WERI-Rb-1 (cell line): ENCODE results near the gene VGLL4.
A peak's percentile ranks its signal among the peaks of the same experiment; 100 is the strongest.

Experiments
- DNase-seq: peaks from one replicate; pipeline ENCODE4 v3.0.0-alpha.2; 2020
- H3K27ac ChIP-seq: fragments of 250-450 bp; sonication (Bioruptor Pico); 2 replicates; pipeline ENCODE4 v1.5.1; 2020; ENCODE audit warnings: mild to moderate bottlenecking, moderate library complexity
- H3K27me3 ChIP-seq: fragments of 250-450 bp; sonication (Bioruptor Pico); 2 replicates; pipeline ENCODE4 v1.5.1; 2021; ENCODE audit warnings: mild to moderate bottlenecking, low read depth, moderate library complexity; ENCODE audit not compliant: insufficient read depth, severe bottlenecking
- H3K36me3 ChIP-seq: fragments of 250-450 bp; sonication (Bioruptor Pico); 2 replicates; pipeline ENCODE4 v1.5.1; 2020; ENCODE audit warnings: mild to moderate bottlenecking, moderate library complexity
- H3K4me3 ChIP-seq: 2 replicates; pipeline ENCODE4 v1.5.1; 2011; ENCODE audit warnings: low read depth, mild to moderate bottlenecking, control low read depth, low read length
- H3K9me3 ChIP-seq: fragments of 250-450 bp; sonication (Bioruptor Pico); 2 replicates; pipeline ENCODE4 v1.5.1; 2021; ENCODE audit warnings: mild to moderate bottlenecking, moderate library complexity; ENCODE audit not compliant: severe bottlenecking
- CTCF ChIP-seq: IDR thresholded peaks from 2 replicates; pipeline ENCODE4 v1.5.1; 2011; ENCODE audit warnings: low read depth, mild to moderate bottlenecking, control low read depth, inconsistent platforms, low read length

The VGLL4 gene

DNA sequence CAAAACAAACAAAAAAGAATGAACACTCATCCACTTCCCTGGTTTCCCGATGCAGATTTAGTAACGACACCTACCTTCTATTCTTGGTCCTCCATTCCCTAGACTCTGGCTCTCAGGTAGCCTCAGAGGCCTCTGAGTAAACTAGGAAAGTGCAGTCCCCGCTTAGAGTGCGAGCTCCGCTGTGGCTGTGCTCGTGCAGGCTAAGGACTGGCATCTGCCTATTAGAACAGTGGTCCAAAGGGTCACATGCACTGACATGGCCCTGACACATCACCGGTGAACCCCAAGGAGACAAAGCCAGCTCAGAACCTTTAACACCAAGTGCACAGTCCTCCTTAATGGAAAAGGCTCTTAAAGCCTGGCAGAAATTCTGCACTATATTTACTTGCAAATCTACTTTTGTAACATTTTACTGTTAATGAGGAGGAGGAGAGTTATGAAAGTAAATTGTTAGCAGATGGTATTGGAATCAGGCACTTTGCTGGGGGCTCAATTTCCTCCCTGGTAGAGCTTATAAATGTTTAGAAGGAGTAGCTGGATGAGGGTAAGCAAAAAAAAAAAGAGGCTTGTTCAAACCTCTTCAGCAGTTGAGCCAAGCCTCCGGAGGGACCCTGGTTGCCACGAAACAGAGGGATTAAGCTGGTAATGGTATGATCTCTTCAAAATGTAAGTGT, 31.1 kb downstream of the VGLL4 start:
- peak overlapping the region; percentile 65 for H3K4me3 ChIP-seq
- TF ChIP-seq CTCF = no peak
- no peaks in the 10 kb centered on the region for H3K27me3 ChIP-seq
- no peaks in the 10 kb centered on the region for H3K36me3 ChIP-seq
- no peaks in the 10 kb centered on the region for H3K9me3 ChIP-seq
- peak overlapping the region; percentile 94 for H3K27ac ChIP-seq
- DNase-seq = peak; percentile 53

DNA sequence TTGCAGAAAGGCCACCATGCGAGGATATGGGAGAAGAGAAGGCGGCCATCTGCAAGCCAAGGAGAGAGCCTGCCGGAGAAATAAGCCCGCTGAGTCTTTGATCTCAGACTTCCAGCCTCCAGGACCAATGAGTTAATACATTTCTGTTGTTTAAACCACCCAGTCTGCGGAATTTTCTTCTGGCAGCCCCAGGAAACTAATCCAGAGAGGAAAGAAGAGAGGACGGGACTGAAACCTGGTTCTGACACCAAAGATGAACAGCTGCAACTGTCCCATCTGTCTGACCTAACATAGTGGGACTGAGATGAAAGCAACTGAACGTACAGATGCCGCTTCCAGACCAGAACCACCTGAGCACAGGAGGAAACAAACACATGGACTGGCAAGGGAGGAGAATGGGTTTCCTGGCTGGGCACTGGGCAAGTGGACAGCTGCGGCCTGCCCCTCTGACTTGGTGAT, 32.3 kb downstream of the VGLL4 start:
- Histone ChIP-seq H3K4me3 (peak overlapping the region; percentile 65), H3K27me3 (no peaks in the 10 kb centered on the region), H3K27ac (peak overlapping the region; percentile 94), H3K36me3 (peaks cover 5% of the 10 kb centered on the region), H3K9me3 (no peaks in the 10 kb centered on the region)
- DNase-seq = peak; percentile 87
- TF ChIP-seq CTCF = no peak

DNA sequence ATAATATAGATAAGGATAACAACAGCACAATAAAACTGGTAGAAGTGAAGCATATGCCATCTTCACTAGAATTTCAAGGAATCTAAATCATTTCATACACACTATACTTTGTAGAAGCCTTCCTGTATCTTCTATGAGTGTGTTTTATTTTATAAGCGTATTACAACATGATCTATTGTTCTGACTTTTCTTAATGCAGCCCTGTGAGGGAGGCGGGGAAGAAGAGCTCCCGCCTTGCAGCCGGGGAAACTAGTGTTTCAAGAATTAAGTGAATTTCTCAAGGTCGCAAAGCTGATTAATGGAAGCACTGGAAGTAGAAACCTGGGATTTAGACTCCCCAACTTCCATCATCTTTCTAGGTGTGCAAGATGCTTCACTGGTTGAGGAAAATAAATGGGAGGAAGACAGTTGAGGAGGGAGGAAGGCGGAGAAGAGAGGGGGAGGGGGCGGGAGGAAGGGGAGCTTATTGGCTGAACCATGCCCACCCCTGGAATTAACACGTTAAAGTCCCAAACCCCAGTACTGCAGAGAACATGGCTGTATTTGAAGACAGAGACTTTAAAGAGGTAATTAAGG, 32.9 kb downstream of the VGLL4 start:
- TF ChIP-seq CTCF = no peak
- peaks cover 11% of the 10 kb centered on the region for H3K36me3 ChIP-seq
- peak overlapping the region; percentile 65 for H3K4me3 ChIP-seq
- no peaks in the 10 kb centered on the region for H3K27me3 ChIP-seq
- H3K27ac ChIP-seq = peak overlapping the region; percentile 94
- no peak for DNase-seq
- no peaks in the 10 kb centered on the region for H3K9me3 ChIP-seq

GRCh38 chr3:11610044-11610671, 33.6 kb downstream of the VGLL4 start:
- Histone ChIP-seq H3K27ac (peak overlapping the region; percentile 94), H3K4me3 (peak overlapping the region; percentile 65), H3K36me3 (peaks cover 14% of the 10 kb centered on the region), H3K9me3 (no peaks in the 10 kb centered on the region), H3K27me3 (no peaks in the 10 kb centered on the region)
- DNase-seq = peak; percentile 90
- TF ChIP-seq CTCF = no peak

DNA sequence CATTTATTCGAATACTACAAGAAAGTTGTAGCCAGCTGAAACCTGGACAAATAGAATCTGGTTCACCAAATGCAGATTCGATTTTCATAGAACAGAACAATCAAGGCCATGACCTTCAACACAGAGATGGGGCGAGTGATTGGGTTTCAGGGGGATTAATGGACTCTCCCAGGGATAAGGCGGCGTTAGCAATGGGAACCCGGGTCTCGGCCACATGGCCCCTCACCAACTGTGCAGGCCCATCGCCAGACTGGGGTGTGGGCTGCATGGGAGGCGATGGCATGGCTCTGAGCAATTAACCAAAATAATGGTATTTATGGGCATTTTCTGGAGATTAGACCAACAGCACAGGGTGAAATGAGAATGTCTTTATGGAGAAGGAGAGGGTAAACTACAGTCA, 34.2 kb downstream of the VGLL4 start:
- Histone ChIP-seq H3K36me3 (peaks cover 14% of the 10 kb centered on the region), H3K27me3 (no peaks in the 10 kb centered on the region), H3K9me3 (no peaks in the 10 kb centered on the region), H3K4me3 (peak overlapping the region; percentile 65), H3K27ac (peak overlapping the region; percentile 94)
- DNase-seq = peak; percentile 83
- no peak for TF ChIP-seq CTCF
